ENCODE data around the gene MAEA. TPM values are rescaled to one million over a fixed set of nuclear protein-coding genes. Genes with fewer than 3 reads are reported as not detected.

Gene MAEA
- total RNA-seq, 1 donor from 2014 or later: 68.2 TPM

DNA sequence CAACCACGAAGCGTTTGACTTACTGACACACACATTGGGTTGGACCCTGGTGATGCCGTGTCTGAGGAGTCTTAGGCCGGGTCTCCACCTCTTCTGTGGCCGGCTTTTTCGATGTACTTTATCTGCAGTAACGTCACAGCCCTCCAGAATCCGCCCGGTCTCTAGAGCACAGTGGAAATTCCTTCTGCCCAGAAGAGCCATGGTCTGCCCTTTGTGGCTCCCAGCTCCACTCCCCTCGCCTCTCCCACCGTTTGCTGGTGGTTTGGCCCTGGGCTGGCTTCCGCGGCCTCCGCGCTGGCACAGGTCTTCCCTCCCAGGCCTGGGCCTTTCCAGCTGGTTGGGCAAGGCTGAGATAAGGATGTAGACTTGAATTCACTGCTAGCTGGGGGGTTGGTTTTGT is 4.3 kb downstream of the MAEA start:
- Mint-ChIP-seq H3K4me1 (ENCODE audit: unreplicated experiment) (peaks cover 29% of the 10 kb centered on the region), H3K36me3 (ENCODE audit: low read depth, unreplicated experiment) (peaks cover 22% of the 10 kb centered on the region), H3K4me3 (ENCODE audit: unreplicated experiment) (no peak overlapping the region), H3K27me3 (ENCODE audit: unreplicated experiment) (peaks cover 7% of the 10 kb centered on the region), H3K9me3 (ENCODE audit: unreplicated experiment) (no peaks in the 10 kb centered on the region), H3K27ac (ENCODE audit: unreplicated experiment) (no peak overlapping the region)
- no peak for DNase-seq (ENCODE audit: low spot score)
- TF ChIP-seq, protein P1, sequence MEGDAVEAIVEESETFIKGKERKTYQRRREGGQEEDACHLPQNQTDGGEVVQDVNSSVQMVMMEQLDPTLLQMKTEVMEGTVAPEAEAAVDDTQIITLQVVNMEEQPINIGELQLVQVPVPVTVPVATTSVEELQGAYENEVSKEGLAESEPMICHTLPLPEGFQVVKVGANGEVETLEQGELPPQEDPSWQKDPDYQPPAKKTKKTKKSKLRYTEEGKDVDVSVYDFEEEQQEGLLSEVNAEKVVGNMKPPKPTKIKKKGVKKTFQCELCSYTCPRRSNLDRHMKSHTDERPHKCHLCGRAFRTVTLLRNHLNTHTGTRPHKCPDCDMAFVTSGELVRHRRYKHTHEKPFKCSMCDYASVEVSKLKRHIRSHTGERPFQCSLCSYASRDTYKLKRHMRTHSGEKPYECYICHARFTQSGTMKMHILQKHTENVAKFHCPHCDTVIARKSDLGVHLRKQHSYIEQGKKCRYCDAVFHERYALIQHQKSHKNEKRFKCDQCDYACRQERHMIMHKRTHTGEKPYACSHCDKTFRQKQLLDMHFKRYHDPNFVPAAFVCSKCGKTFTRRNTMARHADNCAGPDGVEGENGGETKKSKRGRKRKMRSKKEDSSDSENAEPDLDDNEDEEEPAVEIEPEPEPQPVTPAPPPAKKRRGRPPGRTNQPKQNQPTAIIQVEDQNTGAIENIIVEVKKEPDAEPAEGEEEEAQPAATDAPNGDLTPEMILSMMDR (IDR thresholded peaks at IDR 0.05; ENCODE audit: unreplicated experiment): no peak

DNA sequence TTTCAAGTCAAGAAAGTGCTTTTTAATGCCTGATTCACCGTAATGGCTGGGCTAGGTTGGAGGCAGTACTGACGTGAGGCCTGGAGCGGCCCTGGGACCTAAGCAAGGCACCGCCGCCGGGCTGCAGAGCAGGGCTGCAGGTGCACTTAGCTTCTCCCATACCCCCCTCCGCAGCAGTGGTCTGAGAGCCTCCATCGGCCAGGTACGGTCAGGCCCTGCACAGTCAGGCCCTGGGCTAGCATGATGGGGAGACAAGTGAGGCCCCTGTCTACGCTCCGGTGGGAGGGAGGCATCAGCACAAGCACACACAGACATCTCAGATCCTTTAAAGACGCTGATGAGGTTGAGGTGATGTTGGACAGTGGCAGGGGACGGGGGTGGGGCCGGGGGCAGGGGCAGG is 4.7 kb downstream of the MAEA start:
- Mint-ChIP-seq H3K36me3 (ENCODE audit: low read depth, unreplicated experiment) (peaks cover 26% of the 10 kb centered on the region), H3K9me3 (ENCODE audit: unreplicated experiment) (no peaks in the 10 kb centered on the region), H3K27ac (ENCODE audit: unreplicated experiment) (no peak overlapping the region), H3K27me3 (ENCODE audit: unreplicated experiment) (peaks cover 7% of the 10 kb centered on the region), H3K4me3 (ENCODE audit: unreplicated experiment) (no peak overlapping the region), H3K4me1 (ENCODE audit: unreplicated experiment) (peaks cover 29% of the 10 kb centered on the region)
- TF ChIP-seq, protein P1 (IDR thresholded peaks at IDR 0.05; ENCODE audit: unreplicated experiment): no peak
- no peak for DNase-seq (ENCODE audit: low spot score)

DNA sequence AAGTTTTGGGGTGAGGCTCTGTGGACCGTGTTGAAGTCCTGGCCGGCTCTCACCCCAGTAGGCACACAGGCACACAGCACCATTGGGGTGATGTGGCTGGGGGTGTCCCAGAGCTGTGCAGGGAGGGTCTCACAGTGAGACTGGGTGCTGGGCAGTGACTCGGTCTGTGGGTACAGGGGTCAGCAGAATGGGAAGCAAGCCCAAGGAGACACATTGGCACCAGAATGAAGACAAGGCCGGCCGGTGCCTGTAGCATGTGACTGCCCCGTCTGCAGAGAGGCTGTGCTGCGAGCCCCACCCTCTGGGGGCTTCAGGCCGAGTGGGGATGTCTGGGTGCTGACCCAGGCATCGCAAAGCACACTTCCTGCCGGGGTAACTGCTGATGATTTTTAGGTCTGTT is 5.2 kb downstream of the MAEA start:
- no peak for DNase-seq (ENCODE audit: low spot score)
- Mint-ChIP-seq H3K36me3 (ENCODE audit: low read depth, unreplicated experiment) (peaks cover 31% of the 10 kb centered on the region), H3K4me1 (ENCODE audit: unreplicated experiment) (peaks cover 29% of the 10 kb centered on the region), H3K9me3 (ENCODE audit: unreplicated experiment) (no peaks in the 10 kb centered on the region), H3K27me3 (ENCODE audit: unreplicated experiment) (peaks cover 8% of the 10 kb centered on the region), H3K4me3 (ENCODE audit: unreplicated experiment) (no peak overlapping the region), H3K27ac (ENCODE audit: unreplicated experiment) (no peak overlapping the region)
- TF ChIP-seq, protein P1 (IDR thresholded peaks at IDR 0.05; ENCODE audit: unreplicated experiment): no peak

DNA sequence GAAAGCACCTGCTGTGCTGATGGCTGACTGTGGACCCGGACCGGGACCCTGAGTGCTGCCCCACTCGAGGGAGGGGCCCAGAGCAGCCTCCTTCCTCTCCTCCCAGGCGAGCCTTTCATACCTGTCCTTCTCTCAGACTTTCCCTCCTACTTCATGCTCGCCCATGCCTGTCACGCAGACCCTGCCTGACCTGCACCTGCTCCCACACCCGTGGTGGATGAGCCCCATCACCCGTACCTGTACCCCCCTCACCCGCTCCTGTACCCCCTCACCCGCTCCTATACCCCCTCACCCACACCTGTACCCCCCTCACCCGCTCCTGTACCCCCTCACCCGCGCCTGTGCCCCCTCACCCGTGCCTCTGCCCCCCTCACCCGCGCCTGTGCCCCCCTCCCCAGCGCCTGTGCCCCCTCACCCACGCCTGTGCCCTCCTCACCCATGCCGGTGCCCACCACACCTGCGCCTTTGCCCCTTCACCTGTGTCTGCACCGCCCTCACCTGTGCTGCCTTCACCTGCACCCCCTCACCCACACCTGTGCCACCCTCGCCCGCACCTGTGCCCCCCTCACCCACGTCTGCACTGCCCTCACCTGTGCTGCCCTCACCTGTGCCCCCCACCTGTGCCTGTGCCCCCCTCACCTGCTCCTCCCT is 5.8 kb downstream of the MAEA start:
- no peaks in the 10 kb centered on the region for H3K9me3 Mint-ChIP-seq (ENCODE audit: unreplicated experiment)
- H3K4me1 Mint-ChIP-seq (ENCODE audit: unreplicated experiment): peaks cover 29% of the 10 kb centered on the region
- no peak for DNase-seq (ENCODE audit: low spot score)
- H3K36me3 Mint-ChIP-seq (ENCODE audit: low read depth, unreplicated experiment): peaks cover 31% of the 10 kb centered on the region
- no peak overlapping the region for H3K27ac Mint-ChIP-seq (ENCODE audit: unreplicated experiment)
- peaks cover 8% of the 10 kb centered on the region for H3K27me3 Mint-ChIP-seq (ENCODE audit: unreplicated experiment)
- TF ChIP-seq, protein P1 (IDR thresholded peaks at IDR 0.05; ENCODE audit: unreplicated experiment): no peak
- no peak overlapping the region for H3K4me3 Mint-ChIP-seq (ENCODE audit: unreplicated experiment)

DNA sequence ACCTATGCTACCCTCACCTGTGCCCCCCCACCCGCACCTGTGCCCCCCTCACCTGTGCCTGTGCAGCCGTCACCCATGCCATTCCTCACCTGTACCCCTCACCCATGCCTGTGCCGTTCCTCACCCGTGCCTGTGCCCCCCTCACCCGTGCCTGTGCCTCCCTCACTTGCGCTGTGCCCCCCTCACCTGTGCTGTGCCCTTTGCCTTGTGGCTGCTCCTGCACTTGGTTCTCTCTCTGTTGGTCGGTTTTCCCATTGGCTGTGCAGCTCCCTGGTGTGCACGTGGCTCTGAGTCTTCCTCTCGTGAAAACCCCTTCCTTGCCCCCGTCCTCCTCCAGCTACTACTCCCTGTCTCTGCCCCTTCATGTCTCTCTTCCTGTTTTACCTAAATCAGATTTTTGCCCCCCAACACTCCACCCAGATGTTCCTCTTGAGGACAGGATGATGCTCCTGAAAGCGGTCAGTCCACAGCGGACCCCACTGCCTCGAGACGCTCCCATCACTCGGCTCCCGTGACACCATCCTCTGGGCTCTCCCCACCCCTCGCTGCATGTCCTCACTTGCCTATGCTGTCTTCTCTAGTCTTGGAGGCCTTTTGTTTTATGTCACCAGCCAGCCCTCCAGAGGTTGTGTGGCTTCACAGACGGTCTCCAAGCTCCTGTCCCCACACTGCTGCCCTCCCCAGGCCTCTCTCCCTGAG is 6.8 kb downstream of the MAEA start:
- peaks cover 31% of the 10 kb centered on the region for H3K36me3 Mint-ChIP-seq (ENCODE audit: low read depth, unreplicated experiment)
- TF ChIP-seq, protein P1 (IDR thresholded peaks at IDR 0.05; ENCODE audit: unreplicated experiment): no peak
- H3K27me3 Mint-ChIP-seq (ENCODE audit: unreplicated experiment): peaks cover 5% of the 10 kb centered on the region
- no peak for DNase-seq (ENCODE audit: low spot score)
- no peaks in the 10 kb centered on the region for H3K9me3 Mint-ChIP-seq (ENCODE audit: unreplicated experiment)
- H3K4me1 Mint-ChIP-seq (ENCODE audit: unreplicated experiment): peaks cover 24% of the 10 kb centered on the region
- peak overlapping the region; percentile 25 for H3K27ac Mint-ChIP-seq (ENCODE audit: unreplicated experiment)
- H3K4me3 Mint-ChIP-seq (ENCODE audit: unreplicated experiment): no peak overlapping the region
